ENCODE results near the gene C12orf50. TPM values are rescaled to one million over a fixed set of nuclear protein-coding genes. Genes with fewer than 3 reads are reported as not detected.

Gene C12orf50
- total and polyA plus RNA-seq, 9 of the 15 experiments (the other 6 are each of a cell fraction or from before 2014, with no cell fraction given) = 0.07 to 0.14 (median 0.11) TPM; not detected in 6

DNA sequence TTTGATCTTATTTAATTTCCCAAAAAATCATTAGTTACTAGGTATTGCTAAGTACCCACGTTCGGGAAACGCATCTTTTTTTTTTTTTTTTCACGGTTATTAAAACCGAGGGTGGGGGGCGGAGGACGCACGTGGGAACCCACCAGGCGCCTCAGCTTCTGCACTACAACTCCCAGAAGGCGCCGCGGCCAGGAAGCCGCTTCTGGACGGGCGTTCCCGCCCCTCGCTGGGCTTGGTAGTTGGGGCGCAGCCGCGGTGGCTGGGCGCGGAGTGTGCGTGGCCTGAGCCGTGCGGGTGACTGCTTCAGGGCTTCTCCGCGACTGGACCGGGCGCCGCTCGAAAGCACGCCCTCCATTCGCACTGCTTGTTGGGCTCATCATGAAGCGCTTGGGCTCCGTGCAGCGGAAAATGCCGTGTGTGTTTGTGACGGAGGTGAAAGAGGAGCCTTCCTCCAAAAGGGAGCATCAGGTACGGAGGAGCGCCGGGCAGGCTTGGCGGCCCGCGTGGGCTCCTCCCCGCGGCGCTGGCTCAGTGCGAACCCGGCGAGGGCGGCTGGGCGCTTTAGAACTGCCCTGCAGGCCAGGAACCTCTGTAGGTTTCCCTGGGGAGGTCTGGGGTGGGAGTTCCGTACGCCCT lies 6.2 kb upstream of the C12orf50 start (continued):
- TF ChIP-seq TAF1 (IDR thresholded peaks at IDR 0.05; ENCODE audit: control insufficient read depth, extremely low read depth, insufficient read depth, low read length, severe bottlenecking) (peak; percentile 69), E2F3 (CRISPR knock-in tag; IDR thresholded peaks at IDR 0.05) (0 out of 2 replicates have a peak, but pooled peaks have one; percentile 14), SP1 (CRISPR knock-in tag; IDR thresholded peaks at IDR 0.05) (peak; percentile 23; the same call in 1 of the 2 replicates), SREBF1 (IDR thresholded peaks at IDR 0.05; ENCODE audit: borderline replicate concordance, low read depth, low read length) (no peak), YBX1 (IDR thresholded peaks at IDR 0.05) (no peak), HMG20B (CRISPR knock-in tag; IDR thresholded peaks at IDR 0.05) (no peak), ZNF41 (CRISPR knock-in tag; conservative IDR thresholded peaks at IDR 0.05) (no peak), PCBP1 (IDR thresholded peaks at IDR 0.05; ENCODE audit: low read depth, low read length, poor library complexity, severe bottlenecking) (peak; percentile 36), ZBED1 (IDR thresholded peaks at IDR 0.05) (0 out of 2 replicates have a peak, but pooled peaks have one; percentile 22), NRF1 (conservative IDR thresholded peaks at IDR 0.05 in 1 of 2, IDR thresholded peaks at IDR 0.05 in 1 of 2) (peak; percentile 88 to 91), ESRRA (IDR thresholded peaks at IDR 0.05; ENCODE audit: borderline replicate concordance, low read depth) (no peak), ZNF239 (CRISPR knock-in tag; IDR thresholded peaks at IDR 0.05) (no peak), MIER1 (IDR thresholded peaks at IDR 0.05; ENCODE audit: low read depth) (no peak), ZNF444 (CRISPR knock-in tag; IDR thresholded peaks at IDR 0.05) (no peak), SRSF9 (IDR thresholded peaks at IDR 0.05; ENCODE audit: borderline replicate concordance, low read depth, low read length) (no peak), PHF8 (IDR thresholded peaks at IDR 0.05; ENCODE audit: borderline replicate concordance, low read length) (peak; percentile 94; the same call in 1 of the 2 replicates), MCM2 (IDR thresholded peaks at IDR 0.05; ENCODE audit: low read depth) (no peak)
- TF ChIP-seq, protein P1, sequence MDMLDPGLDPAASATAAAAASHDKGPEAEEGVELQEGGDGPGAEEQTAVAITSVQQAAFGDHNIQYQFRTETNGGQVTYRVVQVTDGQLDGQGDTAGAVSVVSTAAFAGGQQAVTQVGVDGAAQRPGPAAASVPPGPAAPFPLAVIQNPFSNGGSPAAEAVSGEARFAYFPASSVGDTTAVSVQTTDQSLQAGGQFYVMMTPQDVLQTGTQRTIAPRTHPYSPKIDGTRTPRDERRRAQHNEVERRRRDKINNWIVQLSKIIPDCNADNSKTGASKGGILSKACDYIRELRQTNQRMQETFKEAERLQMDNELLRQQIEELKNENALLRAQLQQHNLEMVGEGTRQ (CRISPR knock-in tag; IDR thresholded peaks at IDR 0.05) = 0 out of 2 replicates have a peak, but pooled peaks have one; percentile 7
- TF ChIP-seq, protein P2, sequence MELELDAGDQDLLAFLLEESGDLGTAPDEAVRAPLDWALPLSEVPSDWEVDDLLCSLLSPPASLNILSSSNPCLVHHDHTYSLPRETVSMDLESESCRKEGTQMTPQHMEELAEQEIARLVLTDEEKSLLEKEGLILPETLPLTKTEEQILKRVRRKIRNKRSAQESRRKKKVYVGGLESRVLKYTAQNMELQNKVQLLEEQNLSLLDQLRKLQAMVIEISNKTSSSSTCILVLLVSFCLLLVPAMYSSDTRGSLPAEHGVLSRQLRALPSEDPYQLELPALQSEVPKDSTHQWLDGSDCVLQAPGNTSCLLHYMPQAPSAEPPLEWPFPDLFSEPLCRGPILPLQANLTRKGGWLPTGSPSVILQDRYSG (tag; conservative IDR thresholded peaks at IDR 0.05; ENCODE audit: low read depth) = no peak
- TF ChIP-seq, protein P3, sequence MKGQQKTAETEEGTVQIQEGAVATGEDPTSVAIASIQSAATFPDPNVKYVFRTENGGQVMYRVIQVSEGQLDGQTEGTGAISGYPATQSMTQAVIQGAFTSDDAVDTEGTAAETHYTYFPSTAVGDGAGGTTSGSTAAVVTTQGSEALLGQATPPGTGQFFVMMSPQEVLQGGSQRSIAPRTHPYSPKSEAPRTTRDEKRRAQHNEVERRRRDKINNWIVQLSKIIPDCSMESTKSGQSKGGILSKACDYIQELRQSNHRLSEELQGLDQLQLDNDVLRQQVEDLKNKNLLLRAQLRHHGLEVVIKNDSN (CRISPR knock-in tag; IDR thresholded peaks at IDR 0.05) = peak; percentile 66
- TF ChIP-seq, protein P4, sequence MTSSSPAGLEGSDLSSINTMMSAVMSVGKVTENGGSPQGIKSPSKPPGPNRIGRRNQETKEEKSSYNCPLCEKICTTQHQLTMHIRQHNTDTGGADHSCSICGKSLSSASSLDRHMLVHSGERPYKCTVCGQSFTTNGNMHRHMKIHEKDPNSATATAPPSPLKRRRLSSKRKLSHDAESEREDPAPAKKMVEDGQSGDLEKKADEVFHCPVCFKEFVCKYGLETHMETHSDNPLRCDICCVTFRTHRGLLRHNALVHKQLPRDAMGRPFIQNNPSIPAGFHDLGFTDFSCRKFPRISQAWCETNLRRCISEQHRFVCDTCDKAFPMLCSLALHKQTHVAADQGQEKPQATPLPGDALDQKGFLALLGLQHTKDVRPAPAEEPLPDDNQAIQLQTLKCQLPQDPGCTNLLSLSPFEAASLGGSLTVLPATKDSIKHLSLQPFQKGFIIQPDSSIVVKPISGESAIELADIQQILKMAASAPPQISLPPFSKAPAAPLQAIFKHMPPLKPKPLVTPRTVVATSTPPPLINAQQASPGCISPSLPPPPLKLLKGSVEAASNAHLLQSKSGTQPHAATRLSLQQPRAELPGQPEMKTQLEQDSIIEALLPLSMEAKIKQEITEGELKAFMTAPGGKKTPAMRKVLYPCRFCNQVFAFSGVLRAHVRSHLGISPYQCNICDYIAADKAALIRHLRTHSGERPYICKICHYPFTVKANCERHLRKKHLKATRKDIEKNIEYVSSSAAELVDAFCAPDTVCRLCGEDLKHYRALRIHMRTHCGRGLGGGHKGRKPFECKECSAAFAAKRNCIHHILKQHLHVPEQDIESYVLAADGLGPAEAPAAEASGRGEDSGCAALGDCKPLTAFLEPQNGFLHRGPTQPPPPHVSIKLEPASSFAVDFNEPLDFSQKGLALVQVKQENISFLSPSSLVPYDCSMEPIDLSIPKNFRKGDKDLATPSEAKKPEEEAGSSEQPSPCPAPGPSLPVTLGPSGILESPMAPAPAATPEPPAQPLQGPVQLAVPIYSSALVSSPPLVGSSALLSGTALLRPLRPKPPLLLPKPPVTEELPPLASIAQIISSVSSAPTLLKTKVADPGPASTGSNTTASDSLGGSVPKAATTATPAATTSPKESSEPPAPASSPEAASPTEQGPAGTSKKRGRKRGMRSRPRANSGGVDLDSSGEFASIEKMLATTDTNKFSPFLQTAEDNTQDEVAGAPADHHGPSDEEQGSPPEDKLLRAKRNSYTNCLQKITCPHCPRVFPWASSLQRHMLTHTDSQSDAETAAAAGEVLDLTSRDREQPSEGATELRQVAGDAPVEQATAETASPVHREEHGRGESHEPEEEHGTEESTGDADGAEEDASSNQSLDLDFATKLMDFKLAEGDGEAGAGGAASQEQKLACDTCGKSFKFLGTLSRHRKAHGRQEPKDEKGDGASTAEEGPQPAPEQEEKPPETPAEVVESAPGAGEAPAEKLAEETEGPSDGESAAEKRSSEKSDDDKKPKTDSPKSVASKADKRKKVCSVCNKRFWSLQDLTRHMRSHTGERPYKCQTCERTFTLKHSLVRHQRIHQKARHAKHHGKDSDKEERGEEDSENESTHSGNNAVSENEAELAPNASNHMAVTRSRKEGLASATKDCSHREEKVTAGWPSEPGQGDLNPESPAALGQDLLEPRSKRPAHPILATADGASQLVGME (CRISPR knock-in tag; IDR thresholded peaks at IDR 0.05) = no peak
